K562 (cell line): ENCODE results near the gene CYBRD1. TPM values are rescaled to one million over a fixed set of nuclear protein-coding genes. Genes with fewer than 3 reads are reported as not detected.
A peak's percentile ranks its signal among the peaks of the same experiment; 100 is the strongest.

ENCODE experiments used
- ATAC-seq: fragments of 200-7000 bp; cut with Tn5 transposase; 3 replicates; pipeline ENCODE4 v1.9.1; 2020; ENCODE audit warnings: moderate library complexity
- BruUV-seq: library from RNA; stranded (reverse); fragments of 400-500 nt; replicated peaks from 2 replicates; lab custom pipeline; 2021; lab: Mats Ljungman, UMichigan
- CTCF ChIA-PET: fragments of 300-600 bp; formaldehyde crosslinking; extraction: SDS; loops from one replicate; lab custom pipeline; 2021; ENCODE audit warnings: low intra/inter-chr PET ratio; lab: Yijun Ruan, JAX
- POLR2A ChIA-PET: fragments of 300-600, 350-650 bp; sonication (Branson Sonifier 250); formaldehyde crosslinking; extraction: SDS; loops from one replicate; lab custom pipeline; 2021; ENCODE audit warnings: antibody characterized with exemption, inconsistent platforms; lab: Yijun Ruan, JAX
- DNase-seq, 4 experiments: peaks; one replicate each; pipeline versions ENCODE4 v3.0.0 to v3.0.0-alpha.2; 2011 to 2018; ENCODE audit warnings: low spot score in 3 of 4, mixed read lengths in 3 of 4; ENCODE audit errors: extremely low read depth in 1 of 4
- FAIRE-seq: peaks from 2 replicates; lab custom pipeline; 2011; peaks lifted over from hg19 to GRCh38; lab: Jason Lieb, UNC
- H2AFZ ChIP-seq: 2 replicates; pipeline ENCODE4 v1.6.0; 2011; ENCODE audit warnings: low read depth, low read length, control low read depth, inconsistent platforms
- H3K27ac ChIP-seq: fragments of 200-600 bp; 3 replicates; pipeline ENCODE4 v1.8.0; 2011; ENCODE audit warnings: low read depth, mild to moderate bottlenecking, control low read depth, inconsistent platforms, low read length, moderate library complexity, mixed read lengths; ENCODE audit errors: extremely low read depth
- H3K27me3 ChIP-seq, 2 experiments: fragments of 300-600 bp in 1 of 2; 2 replicates in 1 of 2; 3 replicates in 1 of 2; pipeline versions ENCODE4 v1.6.0 to v1.8.0; 2011; ENCODE audit warnings: inconsistent platforms in 2 of 2, low read length in 2 of 2, mild to moderate bottlenecking in 1 of 2, mixed read lengths in 1 of 2, moderate library complexity in 1 of 2; ENCODE audit not compliant: control insufficient read depth in 2 of 2, insufficient read depth in 2 of 2
- H3K36me3 ChIP-seq: fragments of 300-600 bp; 3 replicates; pipeline ENCODE4 v1.8.0; 2011; ENCODE audit warnings: mild to moderate bottlenecking, low read length, inconsistent platforms; ENCODE audit not compliant: control insufficient read depth, insufficient read depth
- H3K4me1 ChIP-seq, 2 experiments: fragments of 200-600 bp in 1 of 2; replicated peaks in 1 of 2; 2 replicates in 1 of 2; 3 replicates in 1 of 2; pipeline versions ENCODE4 v1.5.1 to v1.8.0; 2011; ENCODE audit warnings: inconsistent platforms in 2 of 2, low read length in 2 of 2, mild to moderate bottlenecking in 1 of 2, mixed read lengths in 1 of 2, moderate library complexity in 1 of 2; ENCODE audit not compliant: control insufficient read depth in 2 of 2, insufficient read depth in 2 of 2
- H3K4me2 ChIP-seq: 2 replicates; pipeline ENCODE4 v1.6.1; 2011; ENCODE audit warnings: low read length, control low read depth, inconsistent platforms, mixed read lengths; ENCODE audit not compliant: insufficient read depth
- H3K4me3 ChIP-seq: fragments of 200-600 bp; sonication (generic), shearing (Covaris generic); 2 replicates; pipeline ENCODE4 v1.5.1; 2016; ENCODE audit warnings: control low read depth, inconsistent platforms
- H3K79me2 ChIP-seq: fragments of 200-600 bp; 3 replicates; pipeline ENCODE4 v1.8.0; 2011; ENCODE audit warnings: low read length, inconsistent platforms; ENCODE audit not compliant: control insufficient read depth, insufficient read depth
- H3K9ac ChIP-seq, 2 experiments: 2 replicates each; pipeline versions ENCODE4 v1.6.0 to v1.6.1; 2011; ENCODE audit warnings: low read depth in 2 of 2, low read length in 2 of 2, control low read depth in 1 of 2, inconsistent platforms in 1 of 2, mild to moderate bottlenecking in 1 of 2, mixed read lengths in 1 of 2; ENCODE audit not compliant: insufficient read depth in 1 of 2
- H3K9me1 ChIP-seq: one replicate; pipeline ENCODE4 v1.6.0; 2011; ENCODE audit warnings: inconsistent platforms, mild to moderate bottlenecking, low read length, moderate library complexity; ENCODE audit not compliant: control insufficient read depth, insufficient read depth
- H3K9me3 ChIP-seq: replicated peaks from 2 replicates; pipeline ENCODE4 v1.5.1; 2011; ENCODE audit warnings: low read depth, low read length, inconsistent platforms; ENCODE audit not compliant: control insufficient read depth, insufficient read depth
- H4K20me1 ChIP-seq: replicated peaks from 2 replicates; pipeline ENCODE4 v1.6.1; 2011; ENCODE audit warnings: low read length, inconsistent platforms, mixed read lengths; ENCODE audit not compliant: control insufficient read depth, insufficient read depth
- C11orf30 ChIP-seq: fragments of 450-650 bp; IDR thresholded peaks from 2 replicates; pipeline ENCODE4 v1.6.1; 2016; ENCODE audit warnings: low read depth, mild to moderate bottlenecking
- DNMT1 ChIP-seq: fragments of 450-650 bp; IDR thresholded peaks from 2 replicates; pipeline ENCODE4 v1.6.1; 2016; ENCODE audit warnings: antibody characterized with exemption, mild to moderate bottlenecking
- MAFG ChIP-seq: fragments of 450-650 bp; conservative IDR thresholded peaks from 2 replicates; pipeline ENCODE4 v1.6.1; 2016; ENCODE audit warnings: missing genetic modification characterization, missing compliant biosample characterization
- TSHZ1 ChIP-seq: fragments of 250-450 bp; sonication (Bioruptor Pico); IDR thresholded peaks from 2 replicates; pipeline ENCODE4 v1.4.0; 2020; ENCODE audit warnings: mild to moderate bottlenecking, moderate library complexity
- ZNF224 ChIP-seq: sonication (generic); formaldehyde crosslinking; IDR thresholded peaks from 2 replicates; pipeline ENCODE4 v1.8.0; 2022; ENCODE audit warnings: mild to moderate bottlenecking, missing genetic modification reagents
- ZNF316 ChIP-seq: fragments of 450-650 bp; IDR thresholded peaks from 2 replicates; pipeline ENCODE4 v1.6.1; 2016
- ZNF740 ChIP-seq, 3 experiments: fragments of 200-800 bp in 1 of 3; sonication (Bioruptor generic) in 1 of 3; sonication (generic) in 1 of 3; formaldehyde crosslinking in 1 of 3; IDR thresholded peaks; 2 replicates each; pipeline versions ENCODE4 v1.6.1 to v1.8.0; 2016 to 2022; ENCODE audit warnings: mild to moderate bottlenecking in 2 of 3, missing compliant biosample characterization in 2 of 3, missing genetic modification characterization in 2 of 3, missing genetic modification reagents in 1 of 3
- WGBS: fragments of 100-300 bp; shearing (Covaris generic); methylation state at CpG from one replicate; pipeline ENCODE4 v1.1.6; 2016; ENCODE audit warnings: low coverage, mixed read lengths; ENCODE audit not compliant: insufficient coverage; ENCODE audit errors: missing lambda C conversion rate; 5-methylcytosine and 5-hydroxymethylcytosine counted together
- in situ Hi-C: fragments of 300-500 bp; cut with MboI; formaldehyde crosslinking; loops from 4 replicates; pipeline ENCODE4 v1.15.0; 2018; ENCODE audit warnings: inconsistent platforms, mixed read lengths
- intact Hi-C: fragments of 100-400 bp; cut with micrococcal nuclease; formaldehyde crosslinking; loops from 2 replicates; pipeline ENCODE4 v1.14.2; 2022
- polyA plus RNA-seq, 8 experiments: library from polyadenylated mRNA; depleted of rRNA in 4 of 8; stranded (reverse) in 5 of 8; unstranded in 3 of 8; fragments of >200 nt; fragmentation: Nextera tagmentation in 2 of 8; fragmentation: Illumina TruSeq in 1 of 8; extraction: Ambion mirVana in 2 of 8; extraction: Trizol in 1 of 8; gene quantifications; 2 replicates each; pipeline versions ENCODE4 v1.2.1 to v1.2.3, GENCODE V29; 2011 to 2014; ENCODE audit warnings: inconsistent platforms in 1 of 8, missing spikeins in 1 of 8
- total RNA-seq, 7 experiments: library from RNA; depleted of rRNA in 6 of 7; stranded (reverse); fragments of >200 nt in 6 of 7; fragmentation: Illumina TruSeq in 2 of 7; extraction: Trizol in 2 of 7; gene quantifications; 2 replicates each; pipeline versions ENCODE4 v1.2.1 to v1.2.3, GENCODE V29; 2011 to 2021; ENCODE audit warnings: low replicate concordance in 1 of 7

The CYBRD1 gene
- total and polyA plus RNA-seq, 9 of the 15 experiments (the other 6 are each of a cell fraction or from before 2014, with no cell fraction given): 9.6 to 22.4 (median 15.6) TPM

GRCh38 chr2:171482877-171483276 is 39.4 kb upstream of the CYBRD1 start (continued):
- TF ChIP-seq ZNF740 (CRISPR knock-in tag; IDR thresholded peaks at IDR 0.05) (no peak), ZNF740 (tag; IDR thresholded peaks at IDR 0.05) (no peak), TSHZ1 (CRISPR knock-in tag) (no peak)

GRCh38 chr2:171483793-171484192 is 38.5 kb upstream of the CYBRD1 start:
- Histone ChIP-seq H3K79me2 (no peaks in the 10 kb centered on the region), H3K4me1 (no peaks in the 10 kb centered on the region), H3K9me3 (no peaks in the 10 kb centered on the region; the same call in 1 of the 2 replicates), H3K4me2 (no peak overlapping the region), H3K27me3 (no peaks in the 10 kb centered on the region), H3K9me1 (no peaks in the 10 kb centered on the region), H4K20me1 (no peaks in the 10 kb centered on the region), H3K4me3 (no peak overlapping the region), H3K27ac (no peak overlapping the region), H2AFZ (no peak overlapping the region), H3K9ac (no peak overlapping the region), H3K36me3 (peaks cover 57% of the 10 kb centered on the region)
- no TSS peak for BruUV-seq
- ATAC-seq (no peak), DNase-seq (no peak), FAIRE-seq (no peak)
- in situ Hi-C loops (no loop called here), intact Hi-C loops (no loop called here)
- POLR2A ChIA-PET: interaction anchor here (1.2 kb wide), 1 partner anchor 630 kb away, joined by 3 read pairs; no protein-coding TSS in a partner anchor
- CTCF ChIA-PET: no interaction called here
- WGBS: 56% methylated on average over 2 of the region's 2 CpGs
- TF ChIP-seq ZNF224 (CRISPR knock-in tag) (no peak), C11orf30 (peak; percentile 69), DNMT1 (no peak), MAFG (tag) (peak; percentile 66; the same call in 1 of the 2 replicates), ZNF316 (peak; percentile 88)
